HG03066 (cell line): ENCODE results near the gene TMEM263.
"Not testable (repeated sequence)": the region's sequence is repeated elsewhere in the genome, so short reads cannot be mapped to it uniquely, and the experiment has no call there.

Experiments
- ATAC-seq: cut with Tn5 transposase; IDR thresholded peaks from one replicate; pipeline ENCODE4 v1.9.1; 2021; ENCODE audit warnings: low read depth; ENCODE audit not compliant: unreplicated experiment

The TMEM263 gene

GRCh38 chr12:106984588-106985137 is 29.0 kb downstream of the TMEM263 start:
- ATAC-seq = no peak

GRCh38 chr12:106985479-106985878 is 29.8 kb downstream of the TMEM263 start:
- ATAC-seq = no peak

GRCh38 chr12:106986135-106986534 is 30.4 kb downstream of the TMEM263 start:
- no peak for ATAC-seq

DNA sequence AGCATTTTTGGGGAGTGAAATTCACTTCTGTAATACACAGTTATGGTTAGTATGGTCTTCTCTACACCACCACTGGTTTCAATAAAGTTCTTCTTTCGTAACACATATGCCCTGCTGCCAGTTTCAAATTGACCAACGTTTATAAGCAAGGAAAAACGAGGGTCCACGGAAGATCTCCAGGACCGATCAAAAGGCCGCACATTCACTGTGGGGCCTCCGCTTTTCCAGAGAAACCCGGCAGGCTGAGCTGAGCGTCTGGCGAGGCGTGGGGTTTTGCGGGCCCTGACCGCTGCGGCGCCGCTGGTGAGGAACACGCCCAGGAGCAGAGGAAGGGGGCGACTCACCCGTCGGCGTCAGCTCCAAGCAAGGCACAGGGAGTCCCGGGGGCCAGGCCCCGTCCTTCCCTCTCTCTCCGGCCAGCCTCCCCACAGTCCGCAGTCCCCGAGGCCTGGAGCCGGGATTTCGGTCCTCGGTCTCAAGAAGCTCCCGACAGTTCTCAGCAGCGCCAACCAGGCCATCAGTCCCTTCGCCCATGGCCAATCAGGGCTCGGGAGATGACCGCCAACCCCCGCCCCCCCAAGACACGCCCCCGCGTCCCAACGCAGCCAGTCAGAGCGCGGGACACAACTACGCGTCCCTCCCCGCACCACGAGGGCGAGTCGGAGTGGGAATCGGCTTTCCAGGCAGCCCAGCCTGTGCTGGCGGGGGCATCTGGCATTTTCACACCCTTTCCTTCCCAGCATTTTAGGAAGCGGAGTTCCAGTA is 31.1 kb downstream of the TMEM263 start, which contains the start of gene MTERF2:
Gene MTERF2 (minus strand): TSS at position 522 of the 765 bp plus-strand sequence. CDS start 8,432 bp downstream, outside the sequence.
- ATAC-seq = peak; percentile 98

- no peak for ATAC-seq
Observed at GRCh38 chr12:106987846-106988245, 32.1 kb downstream of the TMEM263 start.

DNA sequence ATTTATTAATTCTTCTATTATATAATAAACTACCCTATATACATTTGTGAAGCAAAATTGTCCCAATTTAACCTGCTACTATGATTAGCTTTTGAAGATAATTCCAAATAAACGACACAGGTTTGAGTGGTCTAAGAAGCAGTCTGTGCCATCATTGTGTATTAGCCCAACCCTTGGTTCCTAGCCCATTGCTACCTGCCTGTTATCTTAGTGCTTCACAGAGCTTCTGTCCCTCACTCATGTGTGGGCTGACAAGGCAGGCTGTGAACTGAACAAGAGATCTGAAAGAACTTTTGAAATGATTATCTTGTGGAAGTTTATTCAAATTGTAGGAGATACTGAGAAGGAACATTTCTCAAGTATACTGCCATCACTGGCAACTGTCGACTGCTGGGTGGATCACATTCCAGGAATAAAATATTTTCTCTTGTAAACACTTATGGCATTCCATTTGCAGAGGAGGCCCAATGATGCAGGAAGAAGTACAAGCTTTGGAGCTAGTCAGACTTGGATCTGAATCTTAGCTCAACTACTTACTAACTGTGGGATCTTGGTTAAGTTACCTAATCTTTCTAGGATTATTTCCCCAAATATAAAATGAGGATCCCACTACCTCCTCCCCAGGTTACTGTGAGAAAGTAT is 39.0 kb downstream of the TMEM263 start:
- ATAC-seq = no peak

DNA sequence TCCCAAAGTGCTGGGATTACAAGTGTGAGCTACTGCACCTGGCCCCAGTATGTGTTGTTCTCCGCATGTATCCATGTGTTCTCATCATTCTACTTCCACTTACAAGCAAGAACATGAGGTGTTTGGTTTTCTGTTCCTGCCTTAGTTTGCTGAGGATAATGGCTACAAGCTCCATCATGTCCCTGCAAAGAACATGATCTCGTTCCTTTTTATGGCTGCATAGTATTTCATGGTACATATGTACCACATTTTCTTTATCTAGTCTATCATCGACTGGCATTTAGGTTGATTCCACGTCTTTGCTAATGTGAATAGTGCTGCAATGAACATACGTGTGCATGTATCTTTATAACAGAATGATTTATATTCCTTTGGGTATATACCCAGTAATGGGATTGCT is 40.4 kb downstream of the TMEM263 start:
- not testable (repeated sequence) for ATAC-seq

- ATAC-seq = no peak
Observed at GRCh38 chr12:106997916-106998315, 42.2 kb downstream of the TMEM263 start.

DNA sequence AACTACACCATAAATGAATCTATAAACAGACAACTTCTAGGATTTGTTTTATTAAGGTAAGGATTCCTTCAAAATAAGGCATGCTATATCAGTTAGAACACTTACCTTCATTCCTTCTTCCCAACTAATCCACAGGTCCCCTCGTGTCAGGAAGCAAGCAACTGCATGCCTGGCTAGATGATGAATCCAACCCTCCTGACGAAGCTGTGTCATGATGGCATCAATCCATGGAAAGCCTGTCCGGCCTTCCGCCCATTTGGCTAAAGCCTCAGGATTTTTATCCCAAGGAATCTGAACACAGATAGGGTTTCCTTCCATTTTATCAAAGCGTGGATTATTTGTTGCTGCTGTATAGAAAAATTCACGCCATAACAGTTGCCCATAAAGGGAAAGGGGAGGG is 43.7 kb downstream of the TMEM263 start:
- no peak for ATAC-seq

- ATAC-seq = not testable (repeated sequence)
Observed at GRCh38 chr12:107002665-107003064, 47.0 kb downstream of the TMEM263 start.

DNA sequence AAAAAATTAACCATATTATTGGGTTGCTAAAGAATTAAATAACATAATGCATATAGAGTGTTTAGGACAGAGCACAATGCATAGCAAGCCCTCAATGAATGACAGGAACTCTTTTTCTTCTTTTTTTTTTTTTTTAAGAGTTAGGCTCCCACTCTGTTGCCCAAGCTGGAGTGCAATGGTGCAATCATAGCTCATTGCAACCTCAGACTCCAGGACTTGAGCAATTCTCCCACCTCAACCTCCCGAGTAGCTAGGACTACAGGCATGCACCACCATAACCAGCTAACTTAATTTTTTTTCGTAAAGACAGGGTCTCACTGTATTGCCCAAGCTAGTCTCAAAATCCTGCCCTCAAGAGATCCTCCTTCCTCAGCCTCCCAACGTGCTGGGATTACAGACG is 51.7 kb downstream of the TMEM263 start:
- no peak for ATAC-seq

GRCh38 chr12:107011519-107011918 is 55.8 kb downstream of the TMEM263 start:
- no peak for ATAC-seq

- ATAC-seq = no peak
Observed at GRCh38 chr12:107012736-107013425, 57.2 kb downstream of the TMEM263 start.

GRCh38 chr12:107014055-107014454 is 58.3 kb downstream of the TMEM263 start:
- ATAC-seq = no peak

DNA sequence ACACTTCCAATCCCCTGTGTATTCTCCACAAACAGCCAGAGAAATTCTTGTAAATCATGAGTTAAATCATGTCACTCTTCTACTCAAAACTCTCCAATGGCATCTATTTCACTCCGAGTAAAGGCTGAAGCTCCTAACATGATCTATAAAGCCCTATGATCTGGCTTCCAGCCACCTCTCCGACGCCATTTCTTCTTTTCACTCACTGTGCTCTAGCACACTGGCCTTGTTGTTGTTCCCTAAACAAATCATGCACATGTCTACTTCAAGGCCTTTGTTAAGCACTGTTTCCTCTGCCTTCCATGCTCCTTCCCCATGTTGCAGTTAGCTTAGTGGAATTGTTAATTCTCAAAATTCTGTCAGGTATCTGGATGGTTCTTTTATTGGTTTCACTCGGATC is 61.3 kb downstream of the TMEM263 start:
- no peak for ATAC-seq

DNA sequence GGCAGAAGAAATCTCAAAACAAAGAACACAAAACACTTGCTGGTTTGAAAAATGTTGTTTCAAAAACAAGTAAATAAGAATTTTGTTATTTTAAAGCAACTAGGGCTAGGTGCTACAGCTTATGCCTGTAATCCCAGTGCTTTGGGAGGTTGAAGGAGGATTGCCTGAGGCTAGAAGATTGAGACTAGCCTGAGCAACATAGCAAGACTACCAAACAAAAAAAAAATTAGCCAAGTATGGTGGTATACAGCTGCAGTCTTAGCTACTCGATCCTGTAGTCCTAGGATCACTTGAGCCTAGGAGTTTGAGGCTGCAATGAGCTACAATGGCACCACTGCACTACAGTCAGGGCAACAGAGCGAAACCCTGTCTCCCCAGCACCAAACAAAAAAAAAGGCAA is 63.8 kb downstream of the TMEM263 start:
- no peak for ATAC-seq
